ENCODE results near the gene ILF3. TPM values are rescaled to one million over a fixed set of nuclear protein-coding genes. Genes with fewer than 3 reads are reported as not detected.
"Not testable (repeated sequence)": the region's sequence is repeated elsewhere in the genome, so short reads cannot be mapped to it uniquely, and the experiment has no call there.

Gene ILF3
- total and polyA plus RNA-seq, 3 experiments from 2014 or later, result 100.0 to 475 (median 471) TPM

DNA sequence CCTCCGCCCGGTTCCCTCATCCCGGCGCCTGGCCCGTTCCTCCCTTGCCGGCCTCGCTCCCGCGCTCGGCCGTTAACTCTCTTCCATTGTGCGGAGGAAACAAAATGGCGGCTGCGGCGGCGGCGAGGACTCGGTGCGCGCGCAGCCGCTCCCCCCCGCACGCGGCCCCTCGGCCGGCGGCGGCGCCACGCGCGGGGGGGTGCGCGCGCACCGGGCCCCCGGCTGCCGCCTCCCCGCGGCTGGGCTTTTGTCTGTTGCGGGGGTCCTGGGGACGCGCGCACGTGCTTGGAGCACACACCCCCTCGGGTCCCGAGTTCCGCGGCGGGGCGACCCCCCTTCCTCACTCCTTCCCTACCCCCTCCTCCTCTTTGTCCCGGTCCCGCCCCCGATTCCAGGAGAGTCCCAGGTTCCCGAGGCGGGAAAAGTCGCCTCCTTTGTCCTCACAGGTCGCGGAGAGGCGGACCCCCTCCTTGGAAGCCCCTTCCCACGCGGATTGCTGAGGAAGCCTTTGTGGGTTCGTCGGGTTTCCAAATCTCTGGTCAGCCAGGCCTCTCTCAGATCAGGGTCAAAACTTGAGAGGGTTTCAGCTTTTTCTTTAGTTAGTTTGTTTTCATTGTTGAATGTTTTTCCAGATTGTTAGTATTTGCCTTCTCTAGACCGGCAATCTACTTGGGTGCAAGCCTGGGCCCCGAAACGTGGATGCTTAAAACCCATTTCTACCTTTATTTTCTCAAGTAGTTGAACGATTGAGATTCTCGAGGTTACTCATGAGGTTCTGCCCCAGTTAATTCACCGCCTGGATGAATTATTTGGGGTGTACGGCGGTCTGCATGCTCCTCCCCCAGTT lies 687 bp downstream of the ILF3 start:
- Histone ChIP-seq H3K4me3 (ENCODE audit: low read length) (peak overlapping the region; percentile 87), H3K4me1 (ENCODE audit: insufficient read depth, low read length) (peaks cover 53% of the 10 kb centered on the region), H3K27me3 (ENCODE audit: insufficient read depth, low read length, poor library complexity, severe bottlenecking) (no peaks in the 10 kb centered on the region), H3K9me3 (ENCODE audit: low read length) (no peaks in the 10 kb centered on the region), H3K27ac (ENCODE audit: low read depth, low read length) (peak overlapping the region; percentile 99), H3K36me3 (ENCODE audit: insufficient read depth, low read length) (no peaks in the 10 kb centered on the region)
- H3K4me1 Mint-ChIP-seq, result peaks cover 46 to 62% (median 51%) of the 10 kb centered on the region in 3 donors
- H3K9me3 Mint-ChIP-seq, result peaks cover 0 to 2% (median 0%) of the 10 kb centered on the region in 5 donors
- peaks cover 0 to 42% (median 4%) of the 10 kb centered on the region in 3 donors for H3K36me3 Mint-ChIP-seq
- CTCF ChIA-PET, result interaction anchor here (0.6 to 2.1 kb wide), 2 partner anchors 46 to 165 kb away, joined by 4 to 7 read pairs; partner anchors contain the start of gene QTRT1
- DNase-seq, result peak in 3 of 5 donors; percentile 53 to 79 (median 58)
- POLR2A ChIA-PET, result interaction anchor here (0.5 to 0.6 kb wide), 2 partner anchors 17 to 542 kb away, joined by 3 read pairs; no protein-coding TSS in a partner anchor
- peaks cover 0 to 10% of the 10 kb centered on the region in 2 donors for H3K27me3 Mint-ChIP-seq
- H3K4me3 Mint-ChIP-seq, result peak overlapping the region; percentile 95 to 98 (median 95)
- peak overlapping the region; percentile 94 to 100 (median 97) for H3K27ac Mint-ChIP-seq

DNA sequence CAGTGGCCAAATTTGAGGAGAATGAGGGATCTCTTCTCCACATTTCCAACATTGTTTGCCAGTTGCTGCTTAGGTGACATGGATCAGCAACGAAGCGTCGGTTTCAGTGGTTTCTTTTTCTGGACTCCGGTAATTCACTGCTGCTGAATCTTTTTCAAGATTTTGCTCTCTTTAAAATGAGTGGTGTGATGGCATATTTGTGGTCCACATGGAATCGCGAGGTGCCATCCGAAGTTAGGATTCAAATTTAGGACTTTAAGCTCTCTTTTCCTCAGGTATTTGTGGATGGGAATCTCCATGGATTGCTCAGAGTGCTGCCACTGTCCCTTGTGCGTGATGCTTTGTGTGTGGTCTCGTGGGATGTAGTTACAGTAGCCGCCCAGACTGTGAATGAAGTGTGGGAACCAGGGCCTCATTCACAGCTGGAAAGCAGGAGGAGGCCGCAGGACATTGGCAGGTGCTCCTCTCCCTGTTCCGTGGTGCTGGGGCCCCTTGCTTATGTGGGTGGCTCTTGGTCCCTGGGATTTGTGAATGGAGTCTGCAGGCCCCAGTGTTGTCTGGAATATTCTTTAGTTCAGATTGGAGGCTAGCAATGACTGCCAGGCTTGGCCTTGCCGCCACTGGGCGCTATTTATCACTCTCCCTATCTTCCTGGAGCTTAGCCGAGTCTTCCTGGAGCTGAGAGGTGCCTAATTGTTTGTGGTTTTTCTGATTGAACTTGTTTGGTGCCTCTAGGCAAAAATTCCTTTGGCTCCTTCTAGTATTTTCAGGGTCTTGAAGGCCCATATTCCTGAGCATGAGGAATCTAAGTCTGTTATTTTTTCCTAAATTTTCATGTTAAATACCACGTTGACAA lies 1.5 kb downstream of the ILF3 start:
- Mint-ChIP-seq H3K4me3 (peak overlapping the region; percentile 93 to 96 (median 95)), H3K36me3 (peaks cover 0 to 47% (median 4%) of the 10 kb centered on the region in 3 donors), H3K27ac (peak overlapping the region; percentile 91 to 100 (median 96)), H3K27me3 (peaks cover 0 to 10% of the 10 kb centered on the region in 2 donors), H3K4me1 (peaks cover 52 to 70% (median 57%) of the 10 kb centered on the region in 3 donors), H3K9me3 (peaks cover 0 to 2% (median 0%) of the 10 kb centered on the region in 5 donors)
- ChIA-PET CTCF (interaction anchor here (0.6 to 3.5 kb wide), 5 partner anchors 11 to 166 kb away, joined by 3 to 17 read pairs (median 4); partner anchors contain the start of gene QTRT1), POLR2A (interaction anchor here (0.5 to 0.6 kb wide), 3 partner anchors 11 to 18 kb away, joined by 3 to 8 read pairs (median 3); no protein-coding TSS in a partner anchor)
- H3K27ac ChIP-seq (ENCODE audit: low read depth, low read length), result peak overlapping the region; percentile 99
- no peak for DNase-seq
- H3K36me3 ChIP-seq (ENCODE audit: insufficient read depth, low read length), result peaks cover 5% of the 10 kb centered on the region
- no peaks in the 10 kb centered on the region for H3K9me3 ChIP-seq (ENCODE audit: low read length)
- peak overlapping the region; percentile 87 for H3K4me3 ChIP-seq (ENCODE audit: low read length)
- peaks cover 62% of the 10 kb centered on the region for H3K4me1 ChIP-seq (ENCODE audit: insufficient read depth, low read length)
- no peaks in the 10 kb centered on the region for H3K27me3 ChIP-seq (ENCODE audit: insufficient read depth, low read length, poor library complexity, severe bottlenecking)

DNA sequence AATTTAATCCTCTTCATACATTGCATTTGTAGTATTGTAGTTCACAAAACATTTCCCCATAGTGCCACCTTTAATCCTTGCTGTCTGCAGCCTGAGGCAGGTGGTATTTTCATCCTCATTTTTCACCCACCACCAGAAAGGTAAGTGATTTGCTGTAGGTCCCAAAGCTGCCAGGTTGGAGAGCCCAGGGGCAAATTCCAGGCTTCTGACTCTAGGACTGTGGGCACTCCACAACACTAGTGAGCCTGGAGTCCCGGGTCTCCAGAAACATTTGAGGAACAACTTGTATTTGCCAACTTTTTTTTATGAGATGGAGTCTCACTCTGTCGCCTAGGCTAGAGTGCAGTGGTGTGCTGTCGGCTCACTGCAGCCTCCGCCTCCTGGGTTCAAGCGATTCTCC lies 6.2 kb downstream of the ILF3 start:
- peaks cover 0 to 40% (median 4%) of the 10 kb centered on the region in 3 donors for H3K36me3 Mint-ChIP-seq
- H3K4me1 Mint-ChIP-seq, result peaks cover 50 to 81% (median 59%) of the 10 kb centered on the region in 3 donors
- Histone ChIP-seq H3K36me3 (ENCODE audit: insufficient read depth, low read length) (peaks cover 17% of the 10 kb centered on the region), H3K9me3 (ENCODE audit: low read length) (no peaks in the 10 kb centered on the region), H3K27ac (ENCODE audit: low read depth, low read length) (no peak overlapping the region), H3K4me3 (ENCODE audit: low read length) (no peak overlapping the region), H3K4me1 (ENCODE audit: insufficient read depth, low read length) (peaks cover 75% of the 10 kb centered on the region), H3K27me3 (ENCODE audit: insufficient read depth, low read length, poor library complexity, severe bottlenecking) (no peaks in the 10 kb centered on the region)
- DNase-seq, result no peak
- ChIA-PET CTCF (no interaction called here), POLR2A (no interaction called here)
- H3K27ac Mint-ChIP-seq, result peak overlapping the region in 6 of 8 donors; percentile 26 to 90 (median 71)
- no peaks in the 10 kb centered on the region for H3K27me3 Mint-ChIP-seq
- H3K4me3 Mint-ChIP-seq, result peak overlapping the region in 5 of 7 donors; percentile 15 to 44 (median 38)
- no peaks in the 10 kb centered on the region for H3K9me3 Mint-ChIP-seq

DNA sequence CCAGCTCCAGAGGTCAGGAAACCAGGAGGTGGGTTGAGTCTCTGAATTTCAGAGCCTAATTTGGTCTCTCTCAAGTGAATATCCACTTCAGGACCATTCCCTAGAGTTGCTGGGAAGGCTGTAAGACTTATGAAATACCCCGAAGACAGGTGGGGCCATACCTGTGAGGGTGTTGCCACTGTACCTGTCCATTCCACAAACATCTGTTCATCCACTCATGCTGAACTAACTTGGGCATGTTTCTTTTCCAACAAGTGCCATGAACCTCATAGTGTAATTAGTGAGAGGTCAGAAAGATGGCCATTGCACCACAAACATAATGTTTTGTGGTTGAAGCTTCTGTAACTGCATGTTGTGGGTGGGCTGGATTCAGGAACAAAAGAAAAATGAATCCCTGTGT lies 7.8 kb downstream of the ILF3 start:
- CTCF ChIA-PET, result interaction anchor here (1.1 to 1.6 kb wide), 5 partner anchors 11 to 108 kb away, joined by 3 to 7 read pairs (median 5); no protein-coding TSS in a partner anchor
- Mint-ChIP-seq H3K4me1 (peaks cover 46 to 78% (median 55%) of the 10 kb centered on the region in 3 donors), H3K36me3 (peaks cover 0 to 43% (median 4%) of the 10 kb centered on the region in 3 donors)

DNA sequence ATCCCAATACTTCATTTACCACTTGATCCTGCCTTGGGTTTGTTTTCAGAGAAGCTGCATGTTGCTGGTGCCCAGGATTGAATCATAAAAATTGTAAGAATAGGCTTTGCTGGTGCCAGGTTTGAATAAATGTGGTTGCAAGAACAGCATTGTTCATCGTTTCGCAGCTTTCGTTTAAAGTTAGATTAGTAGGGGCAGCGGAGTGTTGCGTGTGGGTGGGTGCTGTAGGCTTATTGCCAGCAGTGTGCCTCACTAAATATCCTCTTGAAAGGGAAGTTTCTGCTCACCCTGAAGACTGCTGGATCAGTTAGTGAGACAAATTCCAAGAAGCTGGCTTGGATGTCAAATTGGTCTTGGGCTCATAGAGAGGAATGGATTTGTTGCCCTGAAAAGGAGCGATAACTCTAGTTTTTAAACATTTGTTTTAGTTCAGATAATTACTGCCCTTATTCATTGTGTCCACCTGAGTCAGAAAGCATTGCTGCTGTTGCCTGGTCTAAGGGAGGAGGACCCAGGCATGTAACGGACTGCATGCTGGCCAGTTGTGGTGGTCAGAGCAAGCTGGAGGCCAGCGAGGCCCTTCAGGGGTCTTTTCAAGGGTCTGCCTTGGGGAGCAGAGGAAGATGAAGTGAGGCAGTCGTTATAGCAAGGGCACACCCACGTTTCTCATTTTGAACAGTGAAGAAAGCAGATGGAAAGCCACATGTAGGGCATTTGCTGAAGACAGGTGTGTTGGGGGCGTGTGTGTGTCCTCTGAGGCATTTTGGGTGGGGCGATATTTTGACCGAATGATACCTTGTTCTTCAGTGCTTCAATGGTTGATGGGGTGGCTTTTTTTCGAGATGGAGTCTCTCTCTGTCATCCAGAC lies 8.5 kb downstream of the ILF3 start:
- Mint-ChIP-seq H3K36me3 (peaks cover 0 to 43% (median 0%) of the 10 kb centered on the region in 3 donors), H3K27me3 (no peaks in the 10 kb centered on the region), H3K9me3 (no peaks in the 10 kb centered on the region), H3K4me3 (peak overlapping the region; percentile 6 to 67 (median 28)), H3K4me1 (peaks cover 47 to 77% (median 54%) of the 10 kb centered on the region in 3 donors), H3K27ac (peak overlapping the region; percentile 23 to 85 (median 70))
- Histone ChIP-seq H3K36me3 (ENCODE audit: insufficient read depth, low read length) (peaks cover 17% of the 10 kb centered on the region), H3K4me1 (ENCODE audit: insufficient read depth, low read length) (peaks cover 53% of the 10 kb centered on the region), H3K9me3 (ENCODE audit: low read length) (no peaks in the 10 kb centered on the region), H3K27me3 (ENCODE audit: insufficient read depth, low read length, poor library complexity, severe bottlenecking) (no peaks in the 10 kb centered on the region), H3K4me3 (ENCODE audit: low read length) (no peak overlapping the region), H3K27ac (ENCODE audit: low read depth, low read length) (no peak overlapping the region)
- DNase-seq, result no peak
- CTCF ChIA-PET, result interaction anchor here (1.1 to 1.6 kb wide), 4 partner anchors 10 to 108 kb away, joined by 3 to 7 read pairs (median 4); no protein-coding TSS in a partner anchor
- POLR2A ChIA-PET, result interaction anchor here (0.5 kb wide), 1 partner anchor 12 kb away, joined by 12 read pairs; no protein-coding TSS in a partner anchor

More for the DNA sequence above, 7.8 kb downstream of the ILF3 start:
- H3K27ac Mint-ChIP-seq, result peak overlapping the region in 3 of 8 donors; percentile 23 to 83 (median 82)
- H3K9me3 ChIP-seq (ENCODE audit: low read length), result no peaks in the 10 kb centered on the region
- H3K4me3 Mint-ChIP-seq, result peak overlapping the region in 3 of 7 donors; percentile 15 to 73 (median 29)
- no peak for DNase-seq
- POLR2A ChIA-PET, result no interaction called here
- no peaks in the 10 kb centered on the region for H3K9me3 Mint-ChIP-seq
- H3K27ac ChIP-seq (ENCODE audit: low read depth, low read length), result no peak overlapping the region
- peaks cover 59% of the 10 kb centered on the region for H3K4me1 ChIP-seq (ENCODE audit: insufficient read depth, low read length)
- H3K27me3 ChIP-seq (ENCODE audit: insufficient read depth, low read length, poor library complexity, severe bottlenecking), result no peaks in the 10 kb centered on the region
- no peaks in the 10 kb centered on the region for H3K27me3 Mint-ChIP-seq
- H3K4me3 ChIP-seq (ENCODE audit: low read length), result no peak overlapping the region
- H3K36me3 ChIP-seq (ENCODE audit: insufficient read depth, low read length), result peaks cover 17% of the 10 kb centered on the region

DNA sequence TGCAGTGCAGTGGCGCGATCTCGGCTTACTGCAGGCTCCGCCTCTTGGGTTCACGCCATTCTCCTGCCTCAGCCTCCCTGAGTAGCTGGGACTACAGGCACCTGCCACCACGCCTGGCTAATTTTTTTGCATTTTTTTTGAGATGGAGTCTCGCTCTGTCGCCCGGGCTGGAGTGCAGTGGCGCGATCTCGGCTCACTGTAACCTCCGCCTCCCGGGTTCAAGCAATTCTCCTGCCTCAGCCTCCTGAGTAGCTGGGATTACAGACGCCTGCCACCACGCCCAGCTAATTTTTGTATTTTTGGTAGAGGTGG lies 9.1 kb downstream of the ILF3 start:
- Mint-ChIP-seq H3K4me3 (peak overlapping the region in 1 of 7 donors; percentile 28), H3K27ac (peak overlapping the region in 5 of 8 donors; percentile 23 to 83 (median 73)), H3K36me3 (peaks cover 0 to 47% (median 0%) of the 10 kb centered on the region in 3 donors), H3K4me1 (peaks cover 53 to 78% (median 60%) of the 10 kb centered on the region in 3 donors)
- DNase-seq; H3K4me3 ChIP-seq (ENCODE audit: low read length); H3K27ac ChIP-seq (ENCODE audit: low read depth, low read length); H3K27me3 Mint-ChIP-seq; H3K9me3 Mint-ChIP-seq; H3K27me3 ChIP-seq (ENCODE audit: insufficient read depth, low read length, poor library complexity, severe bottlenecking); H3K9me3 ChIP-seq (ENCODE audit: low read length); CTCF ChIA-PET; POLR2A ChIA-PET: not testable (repeated sequence)
- Histone ChIP-seq H3K4me1 (ENCODE audit: insufficient read depth, low read length) (peaks cover 54% of the 10 kb centered on the region), H3K36me3 (ENCODE audit: insufficient read depth, low read length) (peaks cover 17% of the 10 kb centered on the region)

DNA sequence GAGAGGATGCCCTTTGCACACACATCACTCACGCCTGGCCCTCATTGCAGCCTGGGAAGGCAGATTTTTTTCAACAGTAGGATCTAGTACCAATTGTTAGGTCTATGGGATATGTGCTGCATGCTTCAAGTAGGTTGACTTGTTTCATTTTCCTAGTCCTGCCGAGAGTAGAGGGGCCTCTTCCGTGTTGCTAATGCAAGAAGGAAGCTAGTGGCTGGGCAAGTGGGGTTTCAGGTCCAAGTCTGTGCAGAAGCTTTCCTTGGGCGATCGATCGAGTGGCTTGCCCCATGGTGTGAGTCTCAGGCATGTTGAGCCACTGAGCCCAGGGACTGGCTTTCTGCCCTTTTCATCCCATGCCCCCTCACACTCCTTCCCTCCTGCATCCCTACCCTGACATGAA lies 13.7 kb downstream of the ILF3 start:
- Mint-ChIP-seq H3K4me1 (peaks cover 46 to 63% (median 54%) of the 10 kb centered on the region in 3 donors), H3K27me3 (peaks cover 0 to 4% of the 10 kb centered on the region in 2 donors), H3K36me3 (peaks cover 0 to 53% (median 2%) of the 10 kb centered on the region in 3 donors), H3K4me3 (peak overlapping the region in 3 of 7 donors; percentile 24 to 61 (median 46)), H3K27ac (peak overlapping the region in 3 of 8 donors; percentile 36 to 73 (median 68)), H3K9me3 (no peaks in the 10 kb centered on the region)
- no peak overlapping the region for H3K4me3 ChIP-seq (ENCODE audit: low read length)
- H3K9me3 ChIP-seq (ENCODE audit: low read length), result no peaks in the 10 kb centered on the region
- peaks cover 17% of the 10 kb centered on the region for H3K36me3 ChIP-seq (ENCODE audit: insufficient read depth, low read length)
- H3K4me1 ChIP-seq (ENCODE audit: insufficient read depth, low read length), result peaks cover 19% of the 10 kb centered on the region
- no peak overlapping the region for H3K27ac ChIP-seq (ENCODE audit: low read depth, low read length)
- DNase-seq, result no peak
- ChIA-PET CTCF (interaction anchor here (1.4 kb wide), 1 partner anchor 23 kb away, joined by 4 read pairs; no protein-coding TSS in a partner anchor), POLR2A (interaction anchor here (0.5 kb wide), 1 partner anchor 569 kb away, joined by 3 read pairs; no protein-coding TSS in a partner anchor)
- no peaks in the 10 kb centered on the region for H3K27me3 ChIP-seq (ENCODE audit: insufficient read depth, low read length, poor library complexity, severe bottlenecking)
